Subcutaneous adipose tissue (tissue), 4 donors: ENCODE results near the gene ELMO1. TPM values are rescaled to one million over a fixed set of nuclear protein-coding genes. Genes with fewer than 3 reads are reported as not detected.

Experiments used
- total RNA-seq, 4 donors: library from RNA; depleted of rRNA; stranded (reverse); fragments of >200 nt; gene quantifications; one replicate each; pipeline ENCODE4 v1.1.0, GENCODE V29; 2016
- TF ChIP-seq, protein P1 (sequence below): fragments of 450-650 bp; IDR thresholded peaks from one replicate; pipeline ENCODE4 v1.5.1; 2016; ENCODE audit warnings: low read depth, mild to moderate bottlenecking, control low read depth, antibody characterized with exemption, moderate library complexity

ELMO1 gene
- total RNA-seq, 4 donors from 2014 or later = 97.1 to 129 (median 126) TPM

DNA sequence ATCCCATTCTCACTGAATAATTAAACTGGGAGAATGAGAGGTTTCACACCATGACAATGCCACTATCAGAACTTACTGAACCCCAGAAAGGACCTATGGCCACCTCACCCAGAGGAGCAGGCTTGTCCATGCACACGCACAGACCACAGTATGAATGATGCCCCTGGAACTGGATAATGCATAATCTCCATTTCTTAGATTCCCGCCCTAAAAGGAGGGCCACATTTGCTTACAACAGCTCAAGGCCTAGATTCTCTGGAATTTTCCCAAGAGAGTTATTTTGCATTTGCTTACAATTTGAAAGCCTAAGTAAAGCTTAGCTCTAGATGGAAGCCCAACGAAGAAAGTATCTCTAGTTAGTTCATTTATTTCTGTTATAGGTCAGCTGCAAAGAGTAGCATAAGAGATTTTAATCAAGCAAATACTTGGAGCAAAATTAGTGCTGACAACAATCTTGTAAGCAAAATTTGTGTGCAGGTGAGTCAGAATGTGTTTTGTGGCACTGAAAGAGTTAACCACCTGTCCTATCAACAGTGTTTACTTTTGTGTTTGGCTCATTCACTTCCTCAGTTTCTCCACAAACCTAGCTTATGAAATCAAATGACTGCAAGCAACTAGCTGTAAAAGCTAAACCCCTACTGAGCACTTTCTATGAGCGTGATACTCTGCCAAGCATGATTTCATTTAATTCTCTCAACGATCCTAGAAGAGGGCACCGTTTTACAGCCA is 32.1 kb downstream of the ELMO1 start:
- TF ChIP-seq, protein P1, sequence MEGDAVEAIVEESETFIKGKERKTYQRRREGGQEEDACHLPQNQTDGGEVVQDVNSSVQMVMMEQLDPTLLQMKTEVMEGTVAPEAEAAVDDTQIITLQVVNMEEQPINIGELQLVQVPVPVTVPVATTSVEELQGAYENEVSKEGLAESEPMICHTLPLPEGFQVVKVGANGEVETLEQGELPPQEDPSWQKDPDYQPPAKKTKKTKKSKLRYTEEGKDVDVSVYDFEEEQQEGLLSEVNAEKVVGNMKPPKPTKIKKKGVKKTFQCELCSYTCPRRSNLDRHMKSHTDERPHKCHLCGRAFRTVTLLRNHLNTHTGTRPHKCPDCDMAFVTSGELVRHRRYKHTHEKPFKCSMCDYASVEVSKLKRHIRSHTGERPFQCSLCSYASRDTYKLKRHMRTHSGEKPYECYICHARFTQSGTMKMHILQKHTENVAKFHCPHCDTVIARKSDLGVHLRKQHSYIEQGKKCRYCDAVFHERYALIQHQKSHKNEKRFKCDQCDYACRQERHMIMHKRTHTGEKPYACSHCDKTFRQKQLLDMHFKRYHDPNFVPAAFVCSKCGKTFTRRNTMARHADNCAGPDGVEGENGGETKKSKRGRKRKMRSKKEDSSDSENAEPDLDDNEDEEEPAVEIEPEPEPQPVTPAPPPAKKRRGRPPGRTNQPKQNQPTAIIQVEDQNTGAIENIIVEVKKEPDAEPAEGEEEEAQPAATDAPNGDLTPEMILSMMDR = no peak

GRCh38 chr7:37415629-37416028 is 33.0 kb downstream of the ELMO1 start:
- TF ChIP-seq, protein P1 = no peak

DNA sequence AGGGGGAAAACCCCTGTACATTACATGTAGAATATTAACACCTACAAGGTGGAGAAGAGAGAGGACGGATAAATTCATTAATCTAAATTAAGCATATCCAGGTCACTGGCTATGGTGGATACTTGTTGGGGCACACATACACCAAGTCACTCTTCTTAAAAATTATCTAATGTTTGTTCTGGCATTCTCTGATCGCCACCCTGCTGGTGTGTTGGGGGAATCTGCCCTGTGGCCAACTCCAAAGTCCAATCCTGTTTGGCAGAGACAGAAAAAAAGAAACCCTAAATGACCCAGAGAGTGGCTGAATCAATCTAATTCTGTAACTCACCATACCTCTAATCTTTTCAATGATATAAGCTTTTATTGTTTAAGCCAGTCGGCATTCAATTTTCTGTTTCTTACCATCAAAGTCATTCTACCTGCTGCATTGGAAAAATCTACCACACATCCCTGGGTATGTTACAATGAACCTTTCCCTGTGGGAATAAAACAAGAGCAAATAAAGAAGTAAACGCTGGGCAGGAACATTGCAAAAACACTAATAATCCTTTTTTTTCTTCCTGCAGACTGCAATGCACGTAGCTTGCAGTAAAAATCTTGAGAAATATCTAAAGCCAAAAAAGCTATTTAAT is 34.2 kb downstream of the ELMO1 start:
- TF ChIP-seq, protein P1 = no peak

DNA sequence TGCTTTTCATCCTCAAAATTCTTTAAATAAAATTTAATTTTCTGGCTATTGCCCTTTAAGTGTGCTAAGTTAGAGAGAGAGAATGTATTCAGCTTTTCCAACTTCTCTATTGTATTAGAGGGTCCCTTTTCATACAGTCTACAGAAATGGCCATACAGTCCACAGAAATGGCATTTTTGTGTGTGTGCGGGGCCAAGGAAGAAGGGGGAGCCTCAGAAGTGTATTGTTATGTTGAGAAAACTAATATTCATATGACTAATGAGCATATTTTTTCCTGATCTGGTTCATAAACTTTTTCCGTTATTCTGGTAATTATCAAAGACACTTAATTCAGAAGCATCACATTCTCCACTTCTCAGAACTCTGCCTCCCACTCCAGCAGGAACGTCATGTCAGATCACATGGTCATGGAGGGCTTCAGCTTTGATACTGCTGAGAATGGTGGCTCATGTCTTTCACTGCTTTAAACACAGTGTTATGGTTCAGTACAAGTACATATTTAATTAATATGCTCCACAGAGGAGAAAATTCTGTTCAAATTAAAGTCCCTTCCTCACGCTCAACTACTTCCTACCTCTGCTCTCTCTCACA is 37.1 kb downstream of the ELMO1 start:
- TF ChIP-seq, protein P1 = no peak

- TF ChIP-seq, protein P1 = no peak
Observed at GRCh38 chr7:37410305-37411229, 38.1 kb downstream of the ELMO1 start.

DNA sequence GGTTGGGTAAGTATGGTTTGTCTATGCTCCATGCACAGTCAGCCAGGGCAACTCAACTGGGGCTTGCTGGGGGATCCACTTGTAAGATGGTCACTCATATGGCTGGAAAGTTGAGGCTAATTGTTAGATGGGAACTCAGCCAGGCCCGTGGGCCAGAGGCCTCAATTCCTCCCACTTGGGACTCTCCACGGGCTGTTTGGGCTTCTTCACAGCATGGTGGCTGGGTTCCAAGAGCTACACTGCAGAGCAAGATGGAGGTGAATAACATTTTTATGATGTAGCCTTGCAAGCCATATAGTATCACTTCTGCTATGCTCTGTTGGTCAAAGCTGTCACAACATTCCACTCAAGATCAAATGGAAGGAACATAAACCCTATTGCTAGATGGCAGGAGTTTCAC is 39.2 kb downstream of the ELMO1 start:
- TF ChIP-seq, protein P1 = no peak
